Fibroblast of lung (primary cell): ENCODE results near the gene LHCGR. TPM values are rescaled to one million over a fixed set of nuclear protein-coding genes. Genes with fewer than 3 reads are reported as not detected.

Experiments
- DNase-seq, 2 donors: peaks; one replicate each; pipeline versions ENCODE4 v3.0.0 to v3.0.0-alpha.2; 2010; ENCODE audit warnings: low read depth in 2 of 2
- H2AFZ ChIP-seq: 2 replicates; pipeline ENCODE4 v1.5.1; 2012; ENCODE audit warnings: low read length, control low read depth, inconsistent platforms
- H3K27ac ChIP-seq: 2 replicates; pipeline ENCODE4 v1.5.1; 2011; ENCODE audit warnings: low read length, control low read depth; ENCODE audit not compliant: insufficient read depth
- H3K27me3 ChIP-seq: 2 replicates; pipeline ENCODE4 v1.5.1; 2011; ENCODE audit warnings: mild to moderate bottlenecking, low read length; ENCODE audit not compliant: control insufficient read depth, insufficient read depth
- H3K36me3 ChIP-seq: 2 replicates; pipeline ENCODE4 v1.5.1; 2011; ENCODE audit warnings: low read length; ENCODE audit not compliant: control insufficient read depth, insufficient read depth
- H3K4me1 ChIP-seq: 2 replicates; pipeline ENCODE4 v1.5.1; 2011; ENCODE audit warnings: low read length; ENCODE audit not compliant: control insufficient read depth, insufficient read depth; ENCODE audit errors: extremely low read depth
- H3K4me2 ChIP-seq: 2 replicates; pipeline ENCODE4 v1.5.1; 2011; ENCODE audit warnings: low read length, control low read depth; ENCODE audit not compliant: insufficient read depth; ENCODE audit errors: extremely low read depth
- H3K4me3 ChIP-seq, 4 experiments: fragments of 200-600 bp in 1 of 4; sonication (generic) in 1 of 4; replicated peaks in 1 of 4; 2 replicates each; pipeline ENCODE4 v1.5.1; 2011 to 2016; ENCODE audit warnings: low read length in 4 of 4, low read depth in 3 of 4, mild to moderate bottlenecking in 3 of 4, control low read depth in 2 of 4, inconsistent platforms in 1 of 4, mixed read lengths in 1 of 4; ENCODE audit not compliant: insufficient read depth in 1 of 4; ENCODE audit errors: control extremely low read depth in 1 of 4
- H3K79me2 ChIP-seq: 2 replicates; pipeline ENCODE4 v1.5.1; 2012; ENCODE audit warnings: mild to moderate bottlenecking, low read length, inconsistent platforms; ENCODE audit not compliant: control insufficient read depth, insufficient read depth
- H3K9ac ChIP-seq: 2 replicates; pipeline ENCODE4 v1.5.1; 2011; ENCODE audit warnings: mild to moderate bottlenecking, low read length, control low read depth; ENCODE audit not compliant: insufficient read depth
- H3K9me3 ChIP-seq: 2 replicates; pipeline ENCODE4 v1.5.1; 2012; ENCODE audit warnings: low read depth, low read length; ENCODE audit not compliant: control insufficient read depth, insufficient read depth
- H4K20me1 ChIP-seq: 2 replicates; pipeline ENCODE4 v1.5.1; 2011; ENCODE audit warnings: low read length; ENCODE audit not compliant: control insufficient read depth, insufficient read depth; ENCODE audit errors: extremely low read depth
- CTCF ChIP-seq, 2 donors: IDR thresholded peaks in 1 of 2; conservative IDR thresholded peaks in 1 of 2; 1 replicate in 1 of 2; 2 replicates in 1 of 2; pipeline ENCODE4 v1.5.1; 2011 to 2012; ENCODE audit warnings: low read length in 2 of 2, control low read depth in 1 of 2, inconsistent platforms in 1 of 2, low read depth in 1 of 2, mild to moderate bottlenecking in 1 of 2
- EZH2 ChIP-seq: IDR thresholded peaks from 2 replicates; pipeline ENCODE4 v1.5.1; 2012; ENCODE audit warnings: low read length, control low read depth, mild to moderate bottlenecking; ENCODE audit errors: missing control alignments
- polyA plus RNA-seq, 2 donors: library from polyadenylated mRNA; depleted of rRNA in 1 of 2; stranded (reverse) in 1 of 2; unstranded in 1 of 2; fragments of >200 nt; gene quantifications; 2 replicates each; pipeline ENCODE4 v1.2.1, GENCODE V29; 2011 to 2012; ENCODE audit warnings: missing spikeins in 1 of 2
- total RNA-seq: library from RNA; depleted of rRNA; stranded (reverse); fragments of >200 nt; gene quantifications from 2 replicates; pipeline ENCODE4 v1.2.1, GENCODE V29; 2014

Gene LHCGR
- total and polyA plus RNA-seq, 2 donors (not counting 1 experiment from before 2014, with no cell fraction given), result 0.12 TPM; not detected in 1

DNA sequence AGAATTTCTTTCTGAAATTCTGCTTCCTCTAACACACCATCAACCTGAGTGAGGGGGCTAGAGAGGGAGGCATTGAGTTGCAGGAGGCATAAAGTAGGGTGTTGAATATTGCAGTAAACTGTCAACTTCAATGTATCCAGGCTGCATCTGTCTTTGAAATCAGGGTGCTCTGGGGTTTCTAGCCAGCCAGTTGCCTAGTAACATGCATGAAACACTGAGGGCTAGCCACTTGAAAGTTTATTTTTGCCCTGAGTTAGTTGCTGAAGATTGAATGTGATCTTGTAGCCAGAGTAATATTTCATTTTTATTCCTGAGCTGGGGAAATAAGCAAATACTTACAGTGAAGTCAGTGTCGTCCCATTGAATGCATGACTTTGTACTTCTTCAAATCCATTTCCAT is 41.9 kb downstream of the LHCGR start:
- Histone ChIP-seq H3K4me2 (no peak overlapping the region), H4K20me1 (no peaks in the 10 kb centered on the region), H3K9me3 (no peaks in the 10 kb centered on the region), H3K79me2 (no peaks in the 10 kb centered on the region), H2AFZ (no peak overlapping the region), H3K9ac (no peak overlapping the region), H3K36me3 (no peaks in the 10 kb centered on the region), H3K4me1 (peaks cover 11% of the 10 kb centered on the region), H3K4me3 (no peak overlapping the region), H3K27ac (no peak overlapping the region), H3K27me3 (no peaks in the 10 kb centered on the region)
- peak in 1 of 2 donors; percentile 34 for DNase-seq
- TF ChIP-seq EZH2 (no peak), CTCF (conservative IDR thresholded peaks at IDR 0.05 in 1 of 2, IDR thresholded peaks at IDR 0.05 in 1 of 2; ENCODE audit: low read depth in 1 of 2, low read length in 2 of 2) (no peak)

GRCh38 chr2:48712151-48712550 is 43.4 kb downstream of the LHCGR start:
- Histone ChIP-seq H3K36me3 (no peaks in the 10 kb centered on the region), H3K4me1 (peaks cover 11% of the 10 kb centered on the region), H3K9me3 (no peaks in the 10 kb centered on the region), H4K20me1 (no peaks in the 10 kb centered on the region), H3K4me3 (no peak overlapping the region), H3K27me3 (no peaks in the 10 kb centered on the region), H3K79me2 (no peaks in the 10 kb centered on the region), H2AFZ (no peak overlapping the region), H3K27ac (no peak overlapping the region), H3K4me2 (no peak overlapping the region), H3K9ac (no peak overlapping the region)
- no peak for DNase-seq
- TF ChIP-seq CTCF (conservative IDR thresholded peaks at IDR 0.05 in 1 of 2, IDR thresholded peaks at IDR 0.05 in 1 of 2; ENCODE audit: low read depth in 1 of 2, low read length in 2 of 2) (no peak), EZH2 (no peak)

- no peak overlapping the region for H3K9ac ChIP-seq
- H3K4me2 ChIP-seq, result no peak overlapping the region
- H4K20me1 ChIP-seq, result no peaks in the 10 kb centered on the region
- no peaks in the 10 kb centered on the region for H3K9me3 ChIP-seq
- H3K36me3 ChIP-seq, result no peaks in the 10 kb centered on the region
- H2AFZ ChIP-seq, result no peak overlapping the region
- TF ChIP-seq EZH2 (no peak), CTCF (conservative IDR thresholded peaks at IDR 0.05 in 1 of 2, IDR thresholded peaks at IDR 0.05 in 1 of 2; ENCODE audit: low read depth in 1 of 2, low read length in 2 of 2) (no peak)
- H3K27ac ChIP-seq, result no peak overlapping the region
- H3K4me1 ChIP-seq, result peaks cover 11% of the 10 kb centered on the region
- H3K27me3 ChIP-seq, result no peaks in the 10 kb centered on the region
- no peak overlapping the region for H3K4me3 ChIP-seq
- H3K79me2 ChIP-seq, result no peaks in the 10 kb centered on the region
- peak in 1 of 2 donors; percentile 35 for DNase-seq
Observed at GRCh38 chr2:48711343-48711742, 44.2 kb downstream of the LHCGR start.
